A673 (cell line): Measurements from ENCODE around the gene LEP. TPM values are rescaled to one million over a fixed set of nuclear protein-coding genes. Genes with fewer than 3 reads are reported as not detected.

Experiments
- BruUV-seq: library from RNA; stranded (reverse); fragments of 400-500 nt; replicated peaks from 2 replicates; lab custom pipeline; 2021; lab: Mats Ljungman, UMichigan
- CTCF ChIA-PET: fragments of 300-600 bp; sonication (Branson Sonifier 250); formaldehyde crosslinking; loops from one replicate; lab custom pipeline; 2022; ENCODE audit warnings: antibody characterized with exemption; lab: Charles Lee
- POLR2A ChIA-PET: fragments of 300-600 bp; sonication (Branson Sonifier 250); formaldehyde crosslinking; loops from one replicate; lab custom pipeline; 2022; ENCODE audit warnings: antibody characterized with exemption; ENCODE audit not compliant: low non-redundant PET; lab: Charles Lee
- DNase-seq: peaks from one replicate; pipeline ENCODE4 v3.0.0-alpha.2; 2015; ENCODE audit warnings: low spot score
- H3K27ac ChIP-seq: fragments of 200-600 bp; sonication (generic); 2 replicates; pipeline ENCODE4 v1.5.1; 2016; ENCODE audit warnings: mixed run types, low read depth, mild to moderate bottlenecking, mixed read lengths, antibody characterized with exemption, low read length; ENCODE audit not compliant: poor library complexity, severe bottlenecking
- H3K27me3 ChIP-seq: fragments of 200-600 bp; sonication (generic); replicated peaks from 2 replicates; pipeline ENCODE4 v1.6.1; 2017; ENCODE audit warnings: mixed run types, low read depth, mild to moderate bottlenecking, mixed read lengths, antibody characterized with exemption, low read length; ENCODE audit not compliant: insufficient read depth, poor library complexity
- H3K36me3 ChIP-seq: fragments of 200-600 bp; sonication (generic); 2 replicates; pipeline ENCODE4 v1.6.1; 2016; ENCODE audit warnings: mixed run types, mild to moderate bottlenecking, mixed read lengths, antibody characterized with exemption, low read length; ENCODE audit not compliant: insufficient read depth, poor library complexity, severe bottlenecking
- H3K4me1 ChIP-seq: fragments of 200-600 bp; sonication (generic); 2 replicates; pipeline ENCODE4 v1.6.1; 2017; ENCODE audit warnings: mixed run types, mild to moderate bottlenecking, mixed read lengths, antibody characterized with exemption, low read length; ENCODE audit not compliant: insufficient read depth, poor library complexity, severe bottlenecking
- H3K4me3 ChIP-seq: fragments of 200-600 bp; sonication (generic); 2 replicates; pipeline ENCODE4 v1.5.1; 2016; ENCODE audit warnings: low read depth, mixed run types, mild to moderate bottlenecking, mixed read lengths, low read length; ENCODE audit not compliant: poor library complexity, severe bottlenecking
- H3K9me3 ChIP-seq: fragments of 200-600 bp; sonication (generic); 2 replicates; pipeline ENCODE4 v1.6.1; 2016; ENCODE audit warnings: mixed run types, low read depth, mild to moderate bottlenecking, mixed read lengths, antibody characterized with exemption, low read length; ENCODE audit not compliant: poor library complexity, severe bottlenecking
- EZH2 ChIP-seq: fragments of 200-600 bp; sonication (generic); IDR thresholded peaks from 2 replicates; pipeline ENCODE4 v1.6.1; 2017; ENCODE audit warnings: borderline replicate concordance, low read depth, mild to moderate bottlenecking, mixed read lengths, antibody characterized with exemption, low read length; ENCODE audit not compliant: poor library complexity, severe bottlenecking
- intact Hi-C: fragments of 100-400 bp; cut with micrococcal nuclease; formaldehyde crosslinking; loops from one replicate; pipeline ENCODE4 v1.10.0; 2022; ENCODE audit not compliant: unreplicated experiment
- total RNA-seq: library from RNA; stranded (reverse); gene quantifications from 2 replicates; pipeline ENCODE4 v1.2.3, GENCODE V29; 2021
- TF ChIP-seq, protein P1 (sequence below): fragments of 300-800, 200-600 bp; sonication (generic); conservative IDR thresholded peaks from 2 replicates; pipeline ENCODE4 v1.5.1; 2017; ENCODE audit warnings: low read depth, mild to moderate bottlenecking, antibody characterized with exemption, low read length, moderate library complexity, mixed read lengths

The LEP gene
- total RNA-seq, 1 experiment from 2014 or later = not detected

DNA sequence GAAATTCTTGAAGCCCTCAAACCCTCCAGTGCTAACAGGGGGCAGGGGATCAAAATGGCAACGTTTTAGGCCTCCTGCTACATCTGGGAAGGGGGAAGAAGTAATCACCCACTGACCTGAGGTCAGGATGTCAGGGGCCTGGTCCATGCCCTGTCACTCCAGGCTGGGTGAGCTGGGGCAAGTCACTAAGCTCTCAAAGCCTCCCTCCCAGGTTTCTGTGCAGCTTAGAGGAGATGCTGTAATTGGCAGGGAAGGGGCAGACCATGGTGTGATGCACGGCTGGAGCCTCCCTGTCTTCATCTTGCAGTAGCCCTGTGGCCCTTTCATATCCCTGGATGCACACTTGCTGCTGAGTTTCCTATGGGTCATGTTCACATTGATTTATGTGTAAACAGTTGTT lies 27.2 kb downstream of the LEP start:
- Histone ChIP-seq H3K4me3 (no peak overlapping the region), H3K9me3 (no peaks in the 10 kb centered on the region), H3K4me1 (peaks cover 37% of the 10 kb centered on the region), H3K36me3 (no peaks in the 10 kb centered on the region), H3K27me3 (no peaks in the 10 kb centered on the region), H3K27ac (peak overlapping the region; percentile 94)
- no peak for DNase-seq
- ChIA-PET POLR2A (no interaction called here), CTCF (no interaction called here)
- intact Hi-C loops = no loop called here
- TF ChIP-seq, protein P1, sequence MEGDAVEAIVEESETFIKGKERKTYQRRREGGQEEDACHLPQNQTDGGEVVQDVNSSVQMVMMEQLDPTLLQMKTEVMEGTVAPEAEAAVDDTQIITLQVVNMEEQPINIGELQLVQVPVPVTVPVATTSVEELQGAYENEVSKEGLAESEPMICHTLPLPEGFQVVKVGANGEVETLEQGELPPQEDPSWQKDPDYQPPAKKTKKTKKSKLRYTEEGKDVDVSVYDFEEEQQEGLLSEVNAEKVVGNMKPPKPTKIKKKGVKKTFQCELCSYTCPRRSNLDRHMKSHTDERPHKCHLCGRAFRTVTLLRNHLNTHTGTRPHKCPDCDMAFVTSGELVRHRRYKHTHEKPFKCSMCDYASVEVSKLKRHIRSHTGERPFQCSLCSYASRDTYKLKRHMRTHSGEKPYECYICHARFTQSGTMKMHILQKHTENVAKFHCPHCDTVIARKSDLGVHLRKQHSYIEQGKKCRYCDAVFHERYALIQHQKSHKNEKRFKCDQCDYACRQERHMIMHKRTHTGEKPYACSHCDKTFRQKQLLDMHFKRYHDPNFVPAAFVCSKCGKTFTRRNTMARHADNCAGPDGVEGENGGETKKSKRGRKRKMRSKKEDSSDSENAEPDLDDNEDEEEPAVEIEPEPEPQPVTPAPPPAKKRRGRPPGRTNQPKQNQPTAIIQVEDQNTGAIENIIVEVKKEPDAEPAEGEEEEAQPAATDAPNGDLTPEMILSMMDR = no peak
- TF ChIP-seq EZH2 = no peak
- BruUV-seq = no TSS peak

DNA sequence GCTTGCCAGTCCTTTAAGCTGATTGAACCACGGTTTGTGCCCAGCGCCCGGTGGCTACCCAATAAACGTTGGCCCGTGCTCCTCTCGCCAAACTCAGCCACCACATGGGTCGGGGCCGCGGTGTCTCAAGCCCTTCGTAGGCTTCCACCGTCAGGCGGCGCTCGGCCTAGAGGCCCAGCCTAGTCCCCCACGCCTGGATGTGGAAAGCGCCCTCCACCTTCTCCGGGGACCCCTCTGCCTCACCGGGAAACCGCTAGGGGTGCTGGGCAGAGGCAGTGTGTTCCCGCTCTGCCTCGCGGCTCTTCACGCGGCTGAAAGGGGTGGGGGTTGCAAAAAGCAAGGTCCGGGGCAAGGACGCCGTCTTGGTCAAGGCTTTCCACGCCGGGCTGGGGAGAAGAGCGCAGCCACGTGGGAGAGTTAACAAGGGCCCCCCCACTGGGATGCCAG lies 29.8 kb downstream of the LEP start:
- POLR2A ChIA-PET = no interaction called here
- Histone ChIP-seq H3K4me3 (no peak overlapping the region), H3K27me3 (no peaks in the 10 kb centered on the region), H3K27ac (no peak overlapping the region), H3K4me1 (peaks cover 31% of the 10 kb centered on the region), H3K9me3 (no peaks in the 10 kb centered on the region), H3K36me3 (no peaks in the 10 kb centered on the region)
- no peak for DNase-seq
- intact Hi-C loops = no loop called here
- TF ChIP-seq EZH2 = no peak
- TF ChIP-seq, protein P1 = no peak
- no TSS peak for BruUV-seq
- CTCF ChIA-PET = no interaction called here

DNA sequence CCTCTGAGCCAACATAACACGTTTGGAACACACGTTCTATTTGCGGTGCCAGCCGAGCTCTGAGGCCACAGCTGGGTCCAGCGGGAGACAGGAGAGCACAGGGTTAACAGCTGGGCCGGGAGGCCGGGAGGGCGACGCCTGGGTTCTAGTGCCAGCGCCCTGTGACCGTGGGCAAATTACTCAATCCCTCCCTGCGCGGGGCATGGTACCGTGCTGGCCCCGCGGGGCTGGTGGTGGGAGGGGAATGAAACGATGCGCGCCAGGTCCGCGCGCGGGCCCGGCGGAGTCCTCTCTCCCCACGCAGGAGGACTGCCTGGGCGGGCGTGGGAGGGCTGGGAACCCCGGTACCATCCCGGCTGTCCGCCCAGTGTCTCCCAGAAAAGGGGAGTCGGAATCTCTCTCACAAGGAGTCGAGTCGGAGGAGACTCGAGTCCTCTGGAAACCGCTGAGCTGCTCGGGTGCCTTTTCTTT lies 30.4 kb downstream of the LEP start:
- no peak overlapping the region for H3K27ac ChIP-seq
- intact Hi-C loops = no loop called here
- no peaks in the 10 kb centered on the region for H3K36me3 ChIP-seq
- TF ChIP-seq EZH2 = no peak
- TF ChIP-seq, protein P1 = no peak
- ChIA-PET CTCF (no interaction called here), POLR2A (no interaction called here)
- H3K4me1 ChIP-seq = peaks cover 25% of the 10 kb centered on the region
- no TSS peak for BruUV-seq
- no peaks in the 10 kb centered on the region for H3K9me3 ChIP-seq
- H3K4me3 ChIP-seq = no peak overlapping the region
- no peaks in the 10 kb centered on the region for H3K27me3 ChIP-seq
- DNase-seq = no peak
